ENCODE measurements around the gene FAM162A. TPM values are rescaled to one million over a fixed set of nuclear protein-coding genes. Genes with fewer than 3 reads are reported as not detected.
"Not testable (repeated sequence)": the region's sequence is repeated elsewhere in the genome, so short reads cannot be mapped to it uniquely, and the experiment has no call there.

FAM162A gene
- total RNA-seq, 1 experiment from 2014 or later, result 58.4 TPM

- no peak for DNase-seq (ENCODE audit: low spot score)
- in situ Hi-C loops (cut with HindIII; ENCODE audit: low sequenced_read_pairs), result no loop called here
Measured at GRCh38 chr3:122410639-122411038, 26.7 kb downstream of the FAM162A start.

- no peak for DNase-seq (ENCODE audit: low spot score)
- in situ Hi-C loops (cut with HindIII; ENCODE audit: low sequenced_read_pairs), result no loop called here
Measured at GRCh38 chr3:122414391-122414790, 30.4 kb downstream of the FAM162A start.

GRCh38 chr3:122415104-122415744 lies 31.2 kb downstream of the FAM162A start:
- in situ Hi-C loops (cut with HindIII; ENCODE audit: low sequenced_read_pairs), result no loop called here
- peak; percentile 62 for DNase-seq (ENCODE audit: low spot score)

- in situ Hi-C loops (cut with HindIII; ENCODE audit: low sequenced_read_pairs), result no loop called here
- DNase-seq (ENCODE audit: low spot score), result peak; percentile 98
Measured at GRCh38 chr3:122415762-122416654, 32.0 kb downstream of the FAM162A start, which contains the start of gene WDR5B. WDR5B (minus strand) TSS chr3:122416062; CDS start chr3:122415528, 534 bp downstream.

GRCh38 chr3:122416966-122417365 lies 33.0 kb downstream of the FAM162A start:
- in situ Hi-C loops (cut with HindIII; ENCODE audit: low sequenced_read_pairs), result no loop called here
- DNase-seq (ENCODE audit: low spot score), result no peak

- in situ Hi-C loops (cut with HindIII; ENCODE audit: low sequenced_read_pairs), result no loop called here
Measured at GRCh38 chr3:122421101-122421500, 37.1 kb downstream of the FAM162A start.

GRCh38 chr3:122421836-122422235 lies 37.9 kb downstream of the FAM162A start:
- DNase-seq (ENCODE audit: low spot score), result no peak
- in situ Hi-C loops (cut with HindIII; ENCODE audit: low sequenced_read_pairs), result no loop called here

More at GRCh38 chr3:122421101-122421500, 37.1 kb downstream of the FAM162A start:
- no peak for DNase-seq (ENCODE audit: low spot score)

GRCh38 chr3:122427857-122428471 lies 44.0 kb downstream of the FAM162A start:
- in situ Hi-C loops (cut with HindIII; ENCODE audit: low sequenced_read_pairs), result no loop called here
- no peak for DNase-seq (ENCODE audit: low spot score)

- DNase-seq (ENCODE audit: low spot score), result no peak
- in situ Hi-C loops (cut with HindIII; ENCODE audit: low sequenced_read_pairs), result no loop called here
Measured at GRCh38 chr3:122430371-122430770, 46.4 kb downstream of the FAM162A start.

- in situ Hi-C loops (cut with HindIII; ENCODE audit: low sequenced_read_pairs), result no loop called here
- no peak for DNase-seq (ENCODE audit: low spot score)
Measured at GRCh38 chr3:122435950-122436349, 52.0 kb downstream of the FAM162A start.

GRCh38 chr3:122443090-122443489 lies 59.1 kb downstream of the FAM162A start:
- in situ Hi-C loops (cut with HindIII; ENCODE audit: low sequenced_read_pairs), result no loop called here
- no peak for DNase-seq (ENCODE audit: low spot score)

- DNase-seq (ENCODE audit: low spot score); in situ Hi-C loops (cut with HindIII; ENCODE audit: low sequenced_read_pairs): not testable (repeated sequence)
Measured at GRCh38 chr3:122443762-122444490, 59.9 kb downstream of the FAM162A start.

- DNase-seq (ENCODE audit: low spot score); in situ Hi-C loops (cut with HindIII; ENCODE audit: low sequenced_read_pairs): not testable (repeated sequence)
Measured at GRCh38 chr3:122444491-122444887, 60.5 kb downstream of the FAM162A start.

GRCh38 chr3:122448218-122448617 lies 64.2 kb downstream of the FAM162A start:
- DNase-seq (ENCODE audit: low spot score); in situ Hi-C loops (cut with HindIII; ENCODE audit: low sequenced_read_pairs): not testable (repeated sequence)

GRCh38 chr3:122451371-122451770 lies 67.4 kb downstream of the FAM162A start:
- no peak for DNase-seq (ENCODE audit: low spot score)

GRCh38 chr3:122456074-122456473 lies 72.1 kb downstream of the FAM162A start:
- in situ Hi-C loops (cut with HindIII; ENCODE audit: low sequenced_read_pairs), result no loop called here
- no peak for DNase-seq (ENCODE audit: low spot score)

More at GRCh38 chr3:122451371-122451770, 67.4 kb downstream of the FAM162A start:
- in situ Hi-C loops (cut with HindIII; ENCODE audit: low sequenced_read_pairs), result no loop called here

- in situ Hi-C loops (cut with HindIII; ENCODE audit: low sequenced_read_pairs), result no loop called here
- DNase-seq (ENCODE audit: low spot score), result no peak
Measured at GRCh38 chr3:122457706-122458105, 73.7 kb downstream of the FAM162A start.

GRCh38 chr3:122458992-122459391 lies 75.0 kb downstream of the FAM162A start:
- peak; percentile 30 for DNase-seq (ENCODE audit: low spot score)
- in situ Hi-C loops (cut with HindIII; ENCODE audit: low sequenced_read_pairs), result no loop called here

- no peak for DNase-seq (ENCODE audit: low spot score)
- in situ Hi-C loops (cut with HindIII; ENCODE audit: low sequenced_read_pairs), result no loop called here
Measured at GRCh38 chr3:122461806-122462205, 77.8 kb downstream of the FAM162A start.

Data from G401 (cell line).